ENCODE results near the gene TRMT10A.
"Not testable (repeated sequence)": the region's sequence is repeated elsewhere in the genome, so short reads cannot be mapped to it uniquely, and the experiment has no call there.

The TRMT10A gene

GRCh38 chr4:99540277-99540939 lies 23.4 kb downstream of the TRMT10A start:
- no peak for DNase-seq

- no peak for DNase-seq
These were observed 26.2 kb downstream of the TRMT10A start for GRCh38 chr4:99537674-99538073.

- no peak for DNase-seq
These were observed 27.0 kb downstream of the TRMT10A start for GRCh38 chr4:99536848-99537247.

GRCh38 chr4:99536271-99536670 lies 27.6 kb downstream of the TRMT10A start:
- DNase-seq = no peak

GRCh38 chr4:99534699-99535098 lies 29.1 kb downstream of the TRMT10A start:
- not testable (repeated sequence) for DNase-seq

GRCh38 chr4:99529956-99530355 lies 33.9 kb downstream of the TRMT10A start:
- DNase-seq = no peak

DNA sequence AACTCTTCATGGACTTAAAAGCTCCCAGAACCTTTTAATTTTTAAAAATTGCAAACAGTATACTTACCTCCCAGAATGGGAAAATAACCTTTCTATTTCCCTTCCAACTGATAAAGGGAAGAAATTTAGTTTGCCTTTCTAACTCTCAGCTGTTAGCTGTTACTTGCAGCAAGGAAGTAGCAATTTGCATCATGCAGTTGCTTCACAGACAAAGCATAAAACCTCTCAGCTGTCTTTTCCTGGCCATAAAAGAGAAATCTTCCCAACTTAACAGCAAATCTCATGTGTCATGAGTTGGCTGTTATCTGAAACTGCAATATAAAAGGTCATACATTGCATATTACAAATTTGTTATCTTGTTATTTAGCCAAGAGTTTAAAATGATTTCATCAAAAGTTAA lies 34.6 kb downstream of the TRMT10A start:
- no peak for DNase-seq

DNA sequence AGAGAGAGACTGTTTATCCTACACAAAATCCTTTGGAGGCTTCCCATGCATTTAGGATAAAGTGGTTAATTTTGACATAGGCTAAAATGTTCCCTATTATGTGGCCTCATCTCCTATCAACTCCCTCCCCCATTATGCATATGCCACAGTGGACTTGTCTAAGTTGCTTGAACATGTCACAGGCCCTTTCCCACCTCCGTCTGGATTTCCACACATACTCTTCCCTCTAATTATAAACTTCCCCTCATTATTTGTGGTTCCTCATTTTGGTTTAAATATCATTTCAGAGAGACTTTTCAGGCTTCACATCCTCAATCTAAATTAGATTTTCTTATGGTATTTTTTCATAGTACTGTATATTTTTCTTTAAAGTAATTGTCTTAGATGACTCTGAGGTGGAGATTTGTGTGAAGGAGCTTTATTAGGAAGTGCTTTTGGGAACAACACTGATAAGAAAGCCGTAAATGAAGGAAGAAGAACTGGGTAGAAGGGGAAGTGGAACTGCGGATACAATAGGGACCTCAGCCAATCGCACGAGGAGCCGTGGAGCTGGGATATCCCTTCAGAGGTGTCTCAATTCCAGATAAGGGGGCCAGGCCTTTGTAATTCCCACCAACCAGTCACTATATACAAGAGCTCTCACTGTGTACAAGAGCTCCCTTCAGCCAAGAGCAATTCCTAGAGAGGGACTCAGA lies 45.1 kb downstream of the TRMT10A start:
- DNase-seq = no peak

- no peak for DNase-seq
These were observed 53.1 kb downstream of the TRMT10A start, which contains the start of gene C4orf17 for GRCh38 chr4:99510721-99511120. C4orf17 (plus strand) TSS chr4:99511021; CDS start chr4:99513082, 2,061 bp downstream.

DNA sequence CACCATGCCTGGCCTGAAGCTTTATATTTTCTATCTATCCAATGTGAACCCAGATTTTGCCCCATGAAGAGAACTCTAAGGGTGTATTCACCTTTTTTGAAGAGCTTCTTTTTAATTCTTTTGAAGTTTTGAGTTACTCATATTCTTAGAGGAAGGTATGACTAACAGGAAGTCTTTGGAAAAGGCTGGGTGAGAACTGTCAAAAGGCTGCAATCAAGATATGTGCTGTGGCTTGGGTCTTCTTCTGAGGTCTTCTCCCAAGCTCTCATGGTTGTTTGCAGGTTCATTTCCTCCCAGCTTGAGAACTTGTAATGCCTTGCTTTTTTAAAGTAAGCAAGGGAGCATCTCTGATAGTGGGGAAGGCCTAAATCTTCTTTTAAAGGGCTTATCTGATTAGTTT lies 56.1 kb downstream of the TRMT10A start:
- DNase-seq = peak in 1 of 2 experiments; percentile 5

DNA sequence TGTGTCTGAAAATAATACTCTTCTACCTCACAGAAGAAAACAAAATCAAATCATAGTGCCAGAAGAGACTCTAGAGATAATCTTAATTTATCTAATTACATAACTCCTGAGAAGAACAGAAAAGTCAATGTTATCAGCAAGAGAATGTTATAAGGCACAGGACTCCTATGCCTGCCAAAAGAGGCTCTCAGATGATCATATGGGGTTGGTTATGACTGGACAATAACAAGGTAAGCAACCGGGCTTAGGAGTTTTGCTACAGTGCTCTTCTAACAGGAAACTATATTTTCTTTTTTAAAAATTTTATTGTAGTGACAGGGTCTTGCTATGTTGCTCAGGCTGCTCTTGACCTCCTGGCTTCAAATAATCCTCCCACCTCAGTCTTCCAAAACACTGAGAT lies 56.5 kb downstream of the TRMT10A start:
- no peak for DNase-seq

DNA sequence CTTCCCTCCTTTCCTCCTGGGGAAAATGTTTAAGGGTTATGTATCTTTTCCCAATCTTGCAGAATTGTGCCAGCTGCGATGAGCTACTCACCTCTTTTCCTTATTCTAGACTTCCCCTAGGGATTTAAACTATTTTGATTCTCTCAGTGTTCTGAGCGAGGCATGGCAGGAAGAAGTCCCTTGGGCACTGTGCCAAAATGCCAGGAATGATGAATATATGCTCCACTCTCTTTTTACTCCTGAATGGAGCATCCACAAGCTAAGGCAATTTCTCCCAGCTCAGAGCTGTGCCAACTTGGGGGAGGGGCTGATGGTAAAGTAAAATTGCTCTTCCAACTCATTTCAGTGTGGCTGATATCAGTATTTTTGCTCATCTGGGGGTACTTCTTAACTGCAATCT lies 57.1 kb downstream of the TRMT10A start:
- no peak for DNase-seq

- DNase-seq = no peak
These were observed 58.9 kb downstream of the TRMT10A start for GRCh38 chr4:99504804-99505502.

All from activated CD4-positive, alpha-beta T cell treated with anti-CD3 and anti-CD28 coated beads, Interleukin-2, amount 50 U/mL, for 4 hours (primary cell).